Measurements from ENCODE around the gene TFDP3.

The TFDP3 gene, protein sequence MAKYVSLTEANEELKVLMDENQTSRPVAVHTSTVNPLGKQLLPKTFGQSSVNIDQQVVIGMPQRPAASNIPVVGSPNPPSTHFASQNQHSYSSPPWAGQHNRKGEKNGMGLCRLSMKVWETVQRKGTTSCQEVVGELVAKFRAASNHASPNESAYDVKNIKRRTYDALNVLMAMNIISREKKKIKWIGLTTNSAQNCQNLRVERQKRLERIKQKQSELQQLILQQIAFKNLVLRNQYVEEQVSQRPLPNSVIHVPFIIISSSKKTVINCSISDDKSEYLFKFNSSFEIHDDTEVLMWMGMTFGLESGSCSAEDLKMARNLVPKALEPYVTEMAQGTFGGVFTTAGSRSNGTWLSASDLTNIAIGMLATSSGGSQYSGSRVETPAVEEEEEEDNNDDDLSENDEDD

DNA sequence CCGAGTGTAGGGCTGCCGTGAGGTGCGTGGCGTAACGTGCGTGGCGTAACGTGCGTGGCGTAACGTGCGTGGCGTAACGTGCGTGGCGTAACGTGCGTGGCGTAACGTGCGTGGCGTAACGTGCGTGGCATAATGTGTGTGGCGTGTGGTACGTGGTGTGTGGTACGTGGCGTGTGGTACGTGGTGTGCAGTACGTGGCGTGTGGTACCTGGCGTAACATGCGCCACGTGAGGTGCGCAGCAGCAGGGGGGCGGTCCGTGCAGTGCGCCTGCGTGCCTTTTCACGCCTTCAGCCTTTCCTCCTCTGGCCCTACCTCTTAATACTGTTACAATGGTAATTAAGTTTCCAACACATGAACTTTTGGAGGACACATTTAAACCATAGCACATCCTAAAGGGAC lies at the start of gene TFDP3:
TFDP3 (minus strand) TSS at position 26 of the 400 bp plus-strand sequence. CDS start 95 bp downstream, outside the sequence.
- no peak for DNase-seq

DNA sequence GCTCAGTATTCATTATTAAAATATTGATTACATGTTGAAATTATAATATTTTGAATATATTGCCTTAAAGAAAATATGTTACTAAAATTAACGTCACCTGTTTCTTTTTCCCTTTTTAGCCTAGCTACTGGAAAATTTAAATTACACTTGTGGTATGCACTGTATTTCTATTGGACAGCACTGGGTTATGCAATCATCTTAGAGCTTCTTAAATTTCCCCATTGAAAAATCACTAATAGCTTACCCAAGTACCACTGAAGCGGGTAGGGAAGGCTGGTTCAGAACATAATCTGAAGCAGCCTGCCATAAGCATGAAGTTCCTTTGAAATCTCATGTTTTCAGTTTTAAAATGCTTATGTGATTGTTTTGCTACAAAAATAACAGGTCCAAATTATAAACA lies 49.5 kb upstream of the TFDP3 start:
- DNase-seq = no peak

DNA sequence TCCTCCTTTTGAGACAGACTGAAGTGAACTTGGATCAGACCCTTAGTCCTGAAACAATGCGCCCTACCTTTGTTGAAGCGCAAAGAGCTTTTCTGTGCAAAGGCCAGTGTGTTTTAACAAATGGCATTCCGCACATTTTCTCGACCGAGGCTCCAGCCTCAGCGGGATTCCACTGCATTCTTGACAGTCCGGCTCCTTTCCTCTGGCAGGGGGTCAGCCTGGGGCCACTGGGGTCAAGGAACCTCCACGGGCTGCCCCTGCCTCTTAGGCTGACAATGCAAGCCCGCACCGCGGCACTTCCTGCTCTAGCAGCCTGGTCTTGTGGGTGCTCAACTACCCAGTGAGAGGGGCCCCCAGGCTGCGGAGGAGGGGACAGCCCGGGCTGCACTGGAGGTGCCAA lies 47.2 kb upstream of the TFDP3 start:
- no peak for DNase-seq

DNA sequence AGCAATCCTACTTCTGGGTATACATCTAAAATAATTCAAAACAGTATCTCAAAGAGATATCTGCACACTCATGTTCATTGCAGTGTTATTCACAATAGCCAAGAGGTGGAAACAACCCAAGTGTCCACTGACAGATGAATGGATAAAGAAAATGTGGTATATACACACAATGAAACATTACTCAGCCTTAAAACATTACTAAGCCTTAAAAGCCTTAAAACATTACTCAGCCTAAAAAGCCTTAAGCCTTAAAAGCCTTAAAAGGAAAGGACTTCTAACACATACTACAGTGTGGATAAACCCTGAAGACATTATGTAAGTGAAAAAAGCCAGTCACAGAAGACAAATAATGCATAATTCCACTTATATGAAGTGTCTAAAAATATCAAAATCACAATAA lies 40.3 kb upstream of the TFDP3 start:
- no peak for DNase-seq

DNA sequence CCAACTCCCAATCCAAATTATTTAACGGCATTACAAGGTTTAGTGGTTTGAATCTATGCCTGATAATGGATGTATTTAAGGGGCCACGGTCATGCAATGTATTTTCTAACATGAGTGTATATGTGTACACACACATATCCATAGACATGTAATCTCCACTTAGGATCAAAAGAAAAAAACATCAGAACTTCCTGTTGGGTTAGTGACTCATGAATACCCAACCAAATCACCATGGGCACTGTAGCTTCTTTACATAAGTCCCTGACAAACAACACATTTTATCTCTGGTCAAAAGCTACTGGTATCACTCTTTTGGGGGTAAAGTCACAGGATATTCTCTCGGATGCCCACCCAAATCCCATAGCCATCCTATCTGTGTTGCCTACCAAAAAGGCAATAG lies 36.5 kb upstream of the TFDP3 start:
- DNase-seq = no peak

DNA sequence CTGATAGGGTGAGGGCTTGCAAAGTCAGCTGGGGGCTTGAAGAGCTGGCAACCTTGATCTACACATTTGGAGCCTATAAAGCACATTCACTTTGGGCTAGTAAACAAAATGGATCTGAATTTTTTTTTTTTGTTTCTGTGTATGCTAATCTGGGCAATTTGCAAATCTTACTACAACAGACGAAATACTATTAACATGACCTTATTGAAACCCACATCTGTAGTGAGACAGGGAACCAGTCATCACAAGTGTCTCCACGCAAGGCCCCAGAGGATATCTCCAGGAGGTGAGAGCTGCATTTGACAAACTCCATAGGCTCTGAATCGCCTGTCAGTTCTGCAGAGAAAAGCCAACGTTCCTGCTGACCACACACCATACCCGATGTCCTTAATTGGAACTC lies 33.0 kb upstream of the TFDP3 start:
- DNase-seq = no peak

DNA sequence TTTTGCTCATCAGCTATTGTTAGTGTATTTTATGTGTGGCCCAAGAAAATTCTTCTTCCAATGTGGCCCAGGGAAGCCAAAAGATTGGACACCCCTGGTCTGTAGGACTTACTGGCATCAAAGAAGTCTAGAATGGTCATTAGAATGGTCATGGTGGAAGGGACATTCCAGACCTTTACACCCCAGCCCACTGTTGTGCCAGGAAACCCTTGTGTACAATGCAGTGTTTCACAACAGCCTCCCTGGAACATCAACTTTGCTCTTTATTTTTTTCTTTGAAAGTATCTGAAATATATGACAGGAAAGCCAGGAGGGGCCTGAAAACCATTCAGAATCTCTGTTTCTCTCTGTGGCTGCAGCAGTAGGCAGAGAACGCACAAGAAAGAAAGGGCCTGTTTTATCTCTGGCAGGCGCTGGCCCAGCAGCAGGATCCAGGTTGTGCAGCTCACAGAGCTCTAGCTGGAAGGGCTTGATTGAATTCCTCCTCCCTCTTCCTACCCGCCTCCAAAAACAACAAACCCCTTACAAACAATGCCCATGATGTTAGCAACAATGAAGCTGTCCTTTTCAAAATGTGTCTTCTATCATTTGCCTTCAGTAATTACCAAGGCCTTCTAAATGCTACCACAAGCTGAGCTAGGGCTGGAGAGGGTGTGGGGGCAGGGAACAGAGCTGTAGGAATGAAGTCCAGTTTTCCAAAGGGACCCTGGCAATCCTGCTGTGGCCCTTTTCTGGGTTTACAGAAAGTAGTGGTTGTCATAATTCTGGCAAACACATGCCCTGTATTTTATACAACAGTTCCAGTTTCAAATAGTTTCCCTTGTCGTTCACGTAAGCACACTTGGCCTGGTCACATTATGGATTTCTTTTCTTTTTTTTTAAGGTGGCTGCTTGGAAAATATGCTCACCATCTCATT lies 32.3 kb upstream of the TFDP3 start:
- DNase-seq = no peak

DNA sequence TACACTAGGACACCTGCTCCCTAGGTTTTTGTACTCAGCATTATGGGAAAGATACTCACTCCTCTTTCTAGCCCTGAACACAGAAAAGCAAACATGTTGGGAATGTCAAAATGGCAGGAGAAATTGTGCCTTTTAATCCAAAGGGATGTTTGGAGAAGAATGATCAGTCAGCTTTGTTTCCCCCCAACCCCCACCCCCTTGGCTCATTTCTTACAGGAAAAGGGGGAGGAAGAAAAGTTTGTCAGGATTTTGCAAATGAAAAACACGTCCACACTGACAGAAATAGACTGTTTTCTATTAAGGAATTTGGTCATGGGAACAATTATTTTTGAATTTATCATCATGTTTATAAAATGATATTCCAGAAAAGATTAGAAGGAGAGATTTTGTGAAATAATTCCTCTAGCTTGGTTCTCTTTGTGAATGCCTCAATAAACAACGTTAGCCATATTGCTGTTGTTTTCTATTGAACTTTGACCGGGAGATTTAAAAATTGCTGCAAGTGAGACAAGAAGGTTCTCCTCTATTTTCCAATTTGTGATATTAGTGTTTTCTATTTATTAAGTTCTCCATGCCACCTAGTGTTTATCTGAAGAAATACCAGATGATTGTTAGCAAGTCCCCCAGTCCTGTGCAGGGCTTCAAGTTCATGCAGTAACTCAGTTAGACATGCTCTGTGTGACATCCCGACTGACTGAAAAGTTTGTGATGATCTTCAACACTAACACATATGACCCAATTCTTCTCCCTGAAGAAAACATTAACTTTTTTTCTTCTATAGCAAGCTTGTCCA lies 31.3 kb upstream of the TFDP3 start:
- no peak for DNase-seq

DNA sequence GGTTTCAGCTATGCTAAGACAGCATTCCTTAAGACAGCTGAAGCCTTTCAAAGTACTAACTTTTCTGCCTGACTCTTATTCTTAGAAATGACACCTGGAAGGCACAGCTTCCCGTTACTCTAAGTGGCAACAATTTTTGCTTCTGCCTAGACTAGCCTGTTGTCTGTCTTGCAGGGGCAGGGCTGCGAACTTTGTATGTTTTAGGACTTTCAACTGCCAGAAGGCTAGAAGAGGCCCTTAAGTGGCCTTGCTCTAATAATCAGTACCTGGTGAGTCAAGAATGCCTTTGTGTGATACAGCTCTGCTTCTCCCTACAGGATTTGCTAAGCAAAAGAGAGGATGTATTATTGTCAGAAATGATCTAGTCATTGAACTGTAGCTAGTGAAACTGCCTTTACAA lies 30.0 kb upstream of the TFDP3 start:
- no peak for DNase-seq

DNA sequence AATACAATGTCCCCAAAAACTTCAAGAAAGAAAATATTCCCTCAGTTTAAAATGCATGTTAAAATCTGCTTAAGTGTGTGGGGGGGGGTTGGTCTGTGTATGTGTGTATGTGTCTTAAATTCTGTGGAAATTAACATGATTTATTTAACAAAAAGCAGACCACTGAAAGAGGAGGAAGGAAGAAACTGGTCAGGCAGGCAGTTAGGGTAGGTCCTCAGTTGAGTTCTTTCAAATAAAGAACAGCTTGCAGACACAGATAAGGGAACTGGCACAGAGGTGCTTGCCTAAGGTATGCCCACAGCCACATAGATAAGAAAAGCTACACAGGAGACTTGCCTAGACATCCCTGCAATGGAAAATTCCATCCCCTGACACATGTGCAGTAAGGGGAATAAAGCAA lies 28.8 kb upstream of the TFDP3 start:
- DNase-seq = no peak

DNA sequence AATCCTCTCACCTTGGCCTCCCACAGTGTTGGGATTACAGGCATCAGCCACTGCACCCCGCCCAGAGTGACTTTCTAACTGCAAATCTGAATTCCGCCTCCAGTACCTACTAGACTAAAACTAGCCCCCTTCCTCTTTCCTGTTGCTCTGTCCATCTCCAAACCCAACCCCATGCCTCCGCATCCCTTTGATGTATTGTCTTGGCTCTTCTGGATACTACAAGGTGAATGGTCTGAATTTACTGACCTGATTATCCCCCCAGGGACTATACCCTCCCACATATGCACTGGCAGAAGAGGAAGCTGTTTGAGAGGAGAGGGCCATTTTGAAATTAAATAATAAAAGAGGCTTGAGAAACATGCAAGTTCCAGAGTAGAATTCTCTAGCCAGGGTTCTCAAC lies 17.7 kb upstream of the TFDP3 start:
- no peak for DNase-seq

DNA sequence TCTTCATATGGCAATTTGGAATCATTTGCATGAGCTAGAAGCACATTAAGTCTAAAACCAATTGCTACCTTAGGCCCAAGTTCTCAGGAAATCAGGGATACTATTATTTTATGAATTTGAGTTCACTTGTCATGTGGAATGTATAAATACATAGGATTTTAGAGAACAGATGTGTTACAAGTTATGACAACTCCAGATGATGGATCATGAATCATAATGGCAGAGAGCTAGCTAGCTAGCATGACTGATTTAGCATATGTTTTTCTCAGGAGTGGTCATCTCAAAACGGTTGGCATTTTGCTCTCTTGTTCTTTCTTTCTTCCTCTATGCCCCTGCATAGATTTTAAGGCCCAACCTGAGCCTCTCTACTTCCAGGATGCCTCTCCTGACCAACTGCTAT lies 14.2 kb upstream of the TFDP3 start:
- DNase-seq = no peak

DNA sequence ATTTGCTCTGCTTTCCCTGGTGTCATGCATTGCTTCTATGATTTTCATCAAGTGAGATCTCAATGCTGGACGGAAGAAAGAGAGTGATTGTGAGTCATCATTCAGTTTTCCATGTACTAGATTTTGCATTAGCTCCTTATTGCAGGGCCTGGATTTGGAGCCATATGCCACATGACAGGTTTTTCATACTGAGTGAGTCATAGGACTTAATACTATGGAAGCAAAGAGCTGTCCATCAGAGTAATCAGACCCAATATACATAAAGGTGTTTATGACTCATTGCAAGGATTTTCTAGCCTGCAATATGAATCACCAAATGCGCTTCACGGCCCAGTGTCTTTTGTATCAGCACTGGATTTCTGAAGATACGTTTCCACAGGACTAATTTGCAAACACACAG lies 11.2 kb upstream of the TFDP3 start:
- DNase-seq = no peak

DNA sequence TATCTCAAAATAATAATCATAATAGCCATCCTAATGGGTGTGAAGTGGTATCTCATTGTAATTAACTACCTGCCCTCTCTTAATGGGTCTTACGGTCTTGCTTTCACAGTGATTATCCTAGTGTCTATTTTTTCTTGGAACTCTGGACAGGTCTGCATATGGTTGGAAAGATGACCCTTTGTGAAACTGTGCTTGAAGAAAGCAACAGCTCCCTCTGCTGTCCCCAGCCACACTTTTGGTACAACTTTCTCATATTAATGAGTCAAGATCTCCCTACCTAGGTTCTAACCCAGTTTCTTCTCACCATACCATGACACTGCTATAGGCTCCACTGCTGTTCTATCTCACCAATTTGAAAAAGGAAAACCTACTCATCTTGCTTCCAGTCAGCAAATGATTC lies 2.4 kb downstream of the TFDP3 start:
- no peak for DNase-seq

DNA sequence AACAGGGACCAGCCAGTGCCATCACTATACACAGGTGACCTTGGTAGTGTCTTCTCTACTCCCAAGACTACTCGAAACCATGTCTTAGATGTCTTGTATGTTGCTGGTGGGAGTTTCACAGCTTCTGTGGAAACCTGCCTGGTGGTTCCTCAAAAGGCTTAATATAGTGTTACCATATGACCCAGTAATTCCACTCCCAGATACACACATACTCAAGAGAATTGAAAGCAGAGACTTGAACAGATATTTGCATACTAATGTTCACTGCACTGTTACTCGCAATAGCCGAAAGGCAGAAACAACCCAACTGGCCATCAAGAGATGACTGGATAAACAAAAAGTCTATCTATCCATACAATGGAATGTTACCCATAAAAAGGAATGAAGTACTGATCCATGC lies 3.1 kb downstream of the TFDP3 start:
- DNase-seq = no peak

DNA sequence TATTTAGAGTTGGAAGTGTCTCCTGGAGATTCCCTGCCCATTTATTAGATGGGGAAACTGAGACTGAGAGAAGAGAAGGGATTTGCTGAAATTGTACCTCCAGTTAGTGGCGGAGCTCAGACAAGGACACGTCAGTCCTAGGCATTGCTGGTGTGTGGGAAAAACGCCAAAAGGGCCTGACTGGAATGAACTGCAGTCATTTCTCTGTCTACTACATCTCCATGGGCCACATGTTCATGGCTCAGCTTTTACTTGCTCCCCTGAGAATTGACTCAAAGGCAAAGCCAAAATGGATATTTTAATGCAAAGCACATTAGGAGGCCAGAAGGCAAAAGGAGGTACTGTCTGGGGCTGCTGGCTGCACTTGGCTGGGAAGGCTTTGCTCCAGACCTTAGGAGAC lies 3.9 kb downstream of the TFDP3 start:
- DNase-seq = no peak

DNA sequence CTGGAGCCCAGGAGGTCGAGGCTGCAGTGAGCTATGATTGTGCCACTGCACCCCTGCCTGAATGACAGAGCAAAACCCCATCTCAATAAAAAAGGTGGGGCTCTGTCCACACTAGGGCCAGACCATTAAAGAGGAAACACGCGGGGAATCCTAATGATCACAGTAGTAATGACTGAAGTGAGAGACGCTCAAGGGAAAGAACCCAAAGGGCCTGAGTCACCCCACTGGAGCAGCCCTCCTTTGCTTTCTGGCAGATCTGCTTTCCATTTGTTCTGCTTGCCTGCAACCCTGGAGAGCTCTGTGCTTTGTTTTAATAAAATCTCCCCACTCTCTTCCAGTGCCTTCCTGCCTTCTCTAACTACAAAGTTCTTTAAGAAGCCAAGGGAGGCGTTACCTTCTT lies 5.0 kb downstream of the TFDP3 start:
- DNase-seq = no peak

DNA sequence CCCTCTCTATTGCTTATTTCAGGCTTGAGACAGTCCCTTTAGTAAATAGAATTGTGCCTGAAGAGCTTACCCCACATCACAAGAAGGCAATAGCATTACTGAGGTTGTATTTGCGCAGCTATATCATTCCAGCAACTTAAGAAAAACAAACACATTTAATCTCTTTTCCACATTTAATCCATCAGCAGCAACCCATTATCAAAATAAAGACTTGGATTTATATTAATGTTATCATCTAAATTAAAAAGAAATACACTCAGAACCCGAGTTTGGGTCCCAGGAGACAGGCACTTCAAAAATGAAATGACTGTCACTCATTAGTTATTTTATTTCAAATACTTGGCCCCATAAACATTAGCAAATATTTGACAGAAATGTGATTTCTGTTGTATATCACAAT lies 10.4 kb downstream of the TFDP3 start:
- no peak for DNase-seq

DNA sequence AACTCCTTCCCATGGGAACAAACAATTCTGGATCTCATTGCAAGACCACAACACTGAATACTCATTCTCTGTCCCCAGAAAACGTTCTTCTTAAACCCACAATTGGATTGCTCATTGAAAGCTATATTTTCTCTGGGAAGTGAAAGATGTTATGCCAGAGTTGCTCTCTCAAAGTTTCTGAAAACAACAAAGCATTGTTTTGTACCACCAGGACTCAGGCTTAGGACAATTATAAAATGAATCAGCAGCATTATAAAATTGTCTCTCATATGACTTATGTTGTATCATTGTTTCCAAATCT lies 26.5 kb downstream of the TFDP3 start:
- DNase-seq = no peak

DNA sequence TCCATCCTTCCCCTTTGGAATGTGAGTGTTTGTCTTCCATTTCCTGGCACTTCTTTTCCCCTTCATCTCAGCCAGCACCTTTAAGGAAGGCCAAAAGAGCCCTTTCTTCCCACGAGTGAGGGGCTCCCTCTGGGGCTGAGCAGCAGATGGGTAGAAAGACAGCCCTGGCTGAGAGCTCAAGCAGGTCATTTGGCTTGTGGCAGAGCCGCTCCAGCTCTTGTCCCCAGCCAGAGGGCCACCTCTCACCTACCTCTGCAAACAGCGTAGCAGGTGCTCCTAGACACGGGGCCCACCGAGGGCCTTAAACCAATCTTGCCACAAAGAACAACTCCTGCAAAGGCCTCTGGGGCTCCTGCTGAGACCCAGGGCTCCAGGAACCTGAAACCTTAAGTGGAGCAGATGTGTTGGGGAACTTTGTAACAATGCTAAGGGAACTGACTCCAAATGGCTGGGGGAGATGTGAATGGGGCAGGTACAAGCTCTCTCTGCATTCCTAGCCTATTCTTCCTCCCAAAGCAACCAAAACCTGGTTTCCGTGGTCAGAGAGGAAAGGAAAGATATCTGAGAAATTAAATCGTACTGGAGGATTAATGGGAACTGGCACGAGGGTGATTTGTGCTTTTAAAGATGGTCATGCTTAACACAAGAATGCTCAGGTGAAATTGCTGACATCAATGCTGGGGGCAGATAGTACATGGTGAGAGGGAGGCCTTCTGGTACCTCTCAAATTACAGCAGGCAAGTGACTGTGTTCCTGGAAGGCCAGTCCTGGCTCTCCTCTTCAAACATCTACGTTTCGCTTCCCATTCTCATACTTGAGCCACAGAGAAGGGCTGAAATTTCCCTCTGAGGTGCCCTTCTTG lies 27.0 kb downstream of the TFDP3 start:
- no peak for DNase-seq

DNA sequence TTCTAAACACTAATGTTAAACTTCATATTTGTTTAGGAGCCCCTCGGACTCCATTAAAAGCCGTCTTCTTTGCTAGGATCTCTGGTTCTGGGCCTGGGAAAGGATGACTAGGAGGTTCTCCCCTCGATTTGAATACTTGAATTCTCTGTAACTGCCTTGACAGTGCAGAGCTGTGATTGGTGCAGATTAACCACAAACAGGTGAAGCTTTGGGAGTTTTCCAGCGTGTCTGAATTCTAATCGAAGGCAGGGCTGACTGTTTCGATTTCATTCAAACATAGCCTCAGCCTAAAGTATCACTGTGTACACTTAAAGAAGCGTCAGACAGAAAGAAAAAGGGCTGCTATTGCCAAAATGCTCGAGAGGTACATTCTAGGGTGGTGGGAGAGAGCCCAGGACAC lies 29.0 kb downstream of the TFDP3 start:
- DNase-seq = no peak

DNA sequence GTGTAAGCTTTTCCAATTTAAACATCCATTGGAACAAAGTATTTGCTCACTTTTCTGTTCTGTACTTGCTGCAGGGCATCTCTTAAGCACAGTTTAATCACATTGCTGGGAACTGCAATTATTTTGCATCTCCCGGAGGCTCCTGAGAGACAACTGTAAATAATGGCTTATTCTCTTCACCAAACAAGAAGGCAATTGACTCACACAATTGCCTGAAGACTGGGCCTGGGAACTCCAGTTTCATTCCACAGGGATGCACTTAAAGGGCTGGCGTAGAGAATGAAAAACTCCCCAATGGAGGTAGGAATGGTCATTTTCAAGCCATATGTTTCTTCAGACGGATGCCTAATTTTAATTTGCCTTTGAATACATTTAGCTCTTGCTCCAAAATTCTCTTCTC lies 29.5 kb downstream of the TFDP3 start:
- DNase-seq = no peak

DNA sequence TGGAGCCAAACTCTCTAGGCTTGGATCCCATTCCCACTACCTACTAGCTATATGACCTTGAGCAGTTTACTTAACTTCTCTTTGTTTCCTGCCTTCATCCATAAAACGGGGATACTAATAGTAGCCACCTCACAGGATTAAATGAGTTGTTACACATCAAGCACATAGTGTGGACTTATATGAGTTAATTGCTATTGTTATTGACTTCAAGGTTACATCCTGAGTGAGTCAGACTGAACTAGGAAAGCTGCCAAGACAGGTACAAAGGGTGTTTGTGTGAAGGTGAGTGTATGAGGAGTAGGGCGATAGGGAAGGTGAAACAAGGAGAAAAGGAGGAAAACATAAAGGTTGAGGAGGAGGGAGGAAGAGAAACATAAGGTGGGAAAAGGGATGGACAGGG lies 32.2 kb downstream of the TFDP3 start:
- no peak for DNase-seq

Measured in activated CD4-positive, alpha-beta T cell treated with anti-CD3 and anti-CD28 coated beads, Interleukin-2, Interleukin-6, amounts not matched to agents 100 ng/mL and 50 ng/mL, durations not matched to agents 16 hours and 8 hours (primary cell).